CD4-positive, alpha-beta T cell treated with Interferon alpha-2 for 1 hour (primary cell): ENCODE data around the gene TRMT61A.
"Not testable (repeated sequence)": the region's sequence is repeated elsewhere in the genome, so short reads cannot be mapped to it uniquely, and the experiment has no call there.

Experiments
- DNase-seq, 2 donors: peaks; one replicate each; pipeline ENCODE4 v3.0.0-alpha.2; 2020 to 2022

TRMT61A gene

DNA sequence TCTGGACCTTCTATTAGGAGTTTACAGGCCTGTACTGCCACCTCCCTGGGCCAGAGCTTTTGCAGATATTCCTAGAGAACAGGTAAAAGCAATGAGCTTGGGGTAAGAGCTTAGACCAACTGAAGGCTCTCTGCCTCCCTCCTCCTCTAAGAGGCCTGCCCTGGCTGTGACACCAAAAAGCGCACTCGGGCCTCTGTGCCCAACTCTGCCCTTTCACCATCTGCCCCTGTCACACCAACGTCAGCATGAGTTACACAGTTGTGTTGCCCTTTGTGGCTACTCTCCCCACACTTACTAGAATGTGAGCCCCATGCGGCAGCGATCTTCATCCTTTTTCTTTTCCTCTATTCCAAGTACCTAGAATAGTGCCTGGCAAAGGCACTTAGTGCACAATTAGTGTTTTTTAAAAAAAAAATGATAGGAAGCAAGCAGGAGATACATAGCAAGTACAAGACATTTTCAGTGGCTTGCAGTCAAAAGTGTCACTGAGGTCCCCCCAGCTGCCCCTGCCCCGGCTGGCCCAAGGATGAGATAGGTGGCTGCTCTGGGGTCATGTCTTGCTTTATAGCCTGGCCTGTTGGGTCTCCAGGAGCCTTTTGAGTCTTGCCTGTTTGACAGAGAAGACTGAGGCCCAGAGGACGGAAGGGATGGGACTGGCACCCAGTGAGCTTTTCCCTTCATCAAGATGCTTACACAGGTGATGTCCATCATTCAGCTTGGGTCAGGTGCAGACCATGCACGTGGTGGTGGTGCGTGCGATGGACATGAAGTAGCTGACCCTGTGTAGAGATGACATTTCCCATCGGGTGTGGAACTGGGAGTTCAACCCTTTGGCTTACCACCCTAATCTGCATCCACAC is 18.9 kb upstream of the TRMT61A start:
- no peak for DNase-seq

GRCh38 chr14:103510724-103511693 is 18.0 kb upstream of the TRMT61A start:
- DNase-seq, result no peak

- DNase-seq, result not testable (repeated sequence)
Measured at GRCh38 chr14:103512180-103512579, 16.8 kb upstream of the TRMT61A start.

GRCh38 chr14:103512701-103513611 is 16.0 kb upstream of the TRMT61A start:
- DNase-seq, result no peak

- no peak for DNase-seq
Measured at GRCh38 chr14:103514596-103515421, 14.2 kb upstream of the TRMT61A start.

- DNase-seq, result no peak
Measured at GRCh38 chr14:103516426-103517173, 12.4 kb upstream of the TRMT61A start.

DNA sequence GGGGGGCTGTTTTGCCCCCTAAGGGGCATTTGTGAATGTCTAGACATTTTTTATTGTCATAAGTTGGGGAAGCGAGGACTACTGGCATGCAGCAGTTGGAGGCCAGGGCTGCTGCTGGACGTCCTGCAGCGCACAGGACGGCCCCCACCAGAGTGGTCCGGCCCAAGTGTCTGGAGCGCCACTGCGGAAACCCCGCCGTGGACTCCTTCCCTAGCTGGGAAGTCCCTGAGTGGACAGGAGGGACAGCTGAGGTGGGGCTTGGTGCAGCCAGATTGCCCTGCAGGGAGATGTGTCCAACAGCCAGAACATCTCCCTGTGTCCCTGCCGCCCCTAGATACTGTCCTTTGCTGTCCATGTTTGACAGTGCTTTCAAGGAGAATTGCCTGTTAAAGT is 11.8 kb upstream of the TRMT61A start:
- no peak for DNase-seq

GRCh38 chr14:103517721-103518421 is 11.1 kb upstream of the TRMT61A start:
- DNase-seq, result no peak

- DNase-seq, result peak; percentile 43 to 64
Measured at GRCh38 chr14:103518422-103519042, 10.5 kb upstream of the TRMT61A start.

GRCh38 chr14:103519043-103519836 is 9.8 kb upstream of the TRMT61A start:
- DNase-seq, result no peak

- DNase-seq, result no peak
Measured at GRCh38 chr14:103519837-103520212, 9.2 kb upstream of the TRMT61A start.

- no peak for DNase-seq
Measured at GRCh38 chr14:103520269-103520656, 8.7 kb upstream of the TRMT61A start.

- DNase-seq, result peak; percentile 75 to 83
Measured at GRCh38 chr14:103520657-103521437, 8.1 kb upstream of the TRMT61A start.

DNA sequence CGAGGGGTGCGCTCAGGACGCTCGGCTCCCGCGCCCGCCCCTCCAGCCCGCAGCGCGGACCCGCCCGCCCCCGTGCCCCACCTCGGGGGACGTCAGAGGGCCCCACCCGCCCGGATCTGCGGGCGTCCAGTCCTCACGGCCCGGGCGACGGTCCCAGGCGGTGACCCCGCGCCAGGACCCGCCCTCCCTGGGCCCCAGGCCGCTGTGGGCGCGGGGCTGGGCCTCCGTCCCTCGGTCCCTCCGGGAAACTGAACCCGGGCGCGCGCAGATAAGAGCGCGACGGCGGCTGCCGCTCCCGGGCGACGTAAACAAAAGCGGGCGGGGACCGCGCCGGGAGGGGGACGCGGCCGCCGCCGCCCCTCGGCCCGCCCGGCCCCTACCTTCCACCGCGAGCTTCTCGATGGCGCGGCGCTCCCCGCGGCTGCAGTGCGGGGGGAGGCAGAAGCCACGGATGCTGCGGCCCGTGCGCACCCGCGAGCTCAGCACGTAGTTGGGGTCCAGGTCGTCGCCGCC is 7.5 kb upstream of the TRMT61A start:
- peak in 1 of 2 donors; percentile 33 for DNase-seq

GRCh38 chr14:103521951-103522563 is 6.9 kb upstream of the TRMT61A start:
- DNase-seq, result peak in 1 of 2 donors; percentile 24

GRCh38 chr14:103522649-103523574 is 6.1 kb upstream of the TRMT61A start, which contains the start of gene CKB:
TSS of gene CKB (minus strand) at chr14:103522830. CDS start at chr14:103522493, 337 bp downstream.
- peak; percentile 30 to 51 for DNase-seq
